TTC549 (cell line): Measurements from ENCODE around the gene HOXD8.

Experiments
- FAIRE-seq: peaks from 2 replicates; lab custom pipeline; 2012; peaks lifted over from hg19 to GRCh38; lab: Jason Lieb, UNC

The HOXD8 gene

DNA sequence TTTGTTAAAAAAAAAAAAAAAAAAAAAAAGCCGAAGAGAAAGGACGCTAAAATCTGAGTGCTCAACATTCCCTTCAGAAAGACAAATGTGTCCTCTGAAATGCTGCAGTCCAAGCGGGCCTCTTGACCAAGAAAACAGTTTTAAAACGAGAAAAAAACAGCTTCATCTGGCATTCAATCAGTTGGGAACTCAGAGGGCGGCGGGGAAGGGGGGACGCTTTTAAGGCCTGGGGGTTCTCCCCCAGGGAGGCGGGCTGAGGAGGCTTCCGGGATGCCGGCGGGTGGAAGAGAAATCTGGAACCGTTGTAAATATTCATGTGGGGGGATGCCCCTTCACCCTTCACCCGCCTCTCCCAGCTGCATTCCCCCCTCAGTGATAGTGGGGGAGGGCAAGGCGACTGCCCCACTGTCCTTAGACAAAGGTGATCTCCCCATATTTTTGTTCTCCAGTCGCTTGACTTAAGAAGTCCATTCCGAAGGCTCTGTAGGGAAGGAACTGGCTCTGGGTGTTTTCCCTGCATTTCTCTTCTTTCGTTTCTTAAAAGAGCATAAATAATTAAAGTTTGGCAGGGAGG lies 25.7 kb upstream of the HOXD8 start:
- no peak for FAIRE-seq

GRCh38 chr2:176104316-176105077 lies 25.0 kb upstream of the HOXD8 start:
- FAIRE-seq: no peak

GRCh38 chr2:176105078-176105729 lies 24.3 kb upstream of the HOXD8 start:
- FAIRE-seq: no peak

- no peak for FAIRE-seq
These were observed 23.6 kb upstream of the HOXD8 start for GRCh38 chr2:176105730-176106580.

DNA sequence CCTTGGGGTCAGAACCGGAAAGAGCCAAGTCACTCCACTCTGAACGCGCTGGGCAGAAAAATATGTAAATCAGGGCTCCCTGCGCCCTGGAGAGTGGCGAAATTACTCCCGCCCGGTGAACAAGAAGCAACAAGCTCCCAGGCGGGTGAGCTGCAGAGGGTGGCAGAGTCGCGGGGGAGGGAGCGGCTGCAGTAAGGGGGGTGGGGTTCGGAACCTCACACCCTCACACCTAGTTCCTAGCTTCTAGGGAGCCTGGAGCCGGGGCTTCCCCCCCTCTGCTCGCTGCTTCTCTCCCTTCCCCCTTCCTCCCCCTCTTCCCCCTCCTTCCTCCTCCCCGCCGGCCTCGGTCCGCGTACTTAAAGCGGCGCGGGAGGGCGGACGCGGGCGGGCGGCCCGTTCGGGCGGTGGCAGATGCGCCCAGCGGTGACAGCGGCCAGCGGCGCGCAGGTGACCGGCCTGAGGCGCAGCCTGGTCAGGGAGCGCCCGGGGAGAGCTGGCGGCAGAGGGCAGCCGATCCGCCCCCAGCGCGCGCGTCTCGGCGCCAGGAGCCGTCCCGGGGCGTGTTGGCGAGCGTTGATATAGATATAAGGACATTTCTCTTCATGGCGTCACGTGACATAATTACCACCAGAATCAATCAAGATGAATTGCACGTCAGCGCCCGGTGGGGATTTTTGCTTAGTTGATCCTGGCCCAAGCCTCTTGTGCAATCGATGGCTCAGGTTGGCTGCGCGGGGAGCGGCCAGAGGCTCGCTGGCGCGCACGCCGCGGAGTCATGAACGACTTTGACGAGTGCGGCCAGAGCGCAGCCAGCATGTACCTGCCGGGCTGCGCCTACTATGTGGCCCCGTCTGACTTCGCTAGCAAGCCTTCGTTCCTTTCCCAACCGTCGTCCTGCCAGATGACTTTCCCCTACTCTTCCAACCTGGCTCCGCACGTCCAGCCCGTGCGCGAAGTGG lies 22.6 kb upstream of the HOXD8 start, which contains the start of gene HOXD11:
Gene HOXD11, plus strand, starts transcription at position 700 of the 959 bp plus-strand sequence. Its CDS starts 76 bp downstream, at position 776.
- FAIRE-seq: no peak

- no peak for FAIRE-seq
These were observed 21.7 kb upstream of the HOXD8 start for GRCh38 chr2:176107731-176108181.

DNA sequence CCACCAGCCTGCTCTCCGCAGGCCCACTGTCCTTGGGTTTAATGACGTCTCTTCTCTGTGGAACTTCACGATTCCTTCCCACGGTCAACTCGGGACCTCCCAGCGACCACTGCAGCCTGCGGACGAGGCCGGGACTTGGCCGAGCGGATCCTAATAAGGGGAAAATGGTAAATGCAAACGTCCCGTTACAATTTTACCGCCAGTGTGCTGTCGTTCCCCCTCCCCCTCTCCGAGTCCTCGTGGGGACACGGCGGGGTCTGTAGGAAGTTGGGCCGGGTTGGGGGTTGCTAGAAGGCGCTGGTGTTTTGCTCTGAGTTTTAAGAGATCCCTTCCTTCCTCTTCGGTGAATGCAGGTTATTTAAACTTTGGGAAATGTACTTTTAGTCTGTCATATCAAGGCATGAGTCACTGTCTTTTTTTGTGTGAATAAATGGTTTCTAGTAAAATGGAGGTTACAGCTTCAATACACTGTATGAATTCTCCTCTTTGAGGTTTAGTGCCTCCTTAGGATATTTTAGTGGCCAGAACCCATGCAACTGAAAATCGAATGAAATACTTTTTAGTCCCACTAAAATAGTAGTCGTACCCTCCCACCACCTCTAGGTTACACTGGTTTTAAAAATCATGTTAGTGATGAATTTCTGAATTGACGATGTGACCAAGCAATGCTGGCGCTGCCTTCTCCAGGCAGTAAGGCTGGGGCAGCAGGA lies 20.2 kb upstream of the HOXD8 start:
- no peak for FAIRE-seq

DNA sequence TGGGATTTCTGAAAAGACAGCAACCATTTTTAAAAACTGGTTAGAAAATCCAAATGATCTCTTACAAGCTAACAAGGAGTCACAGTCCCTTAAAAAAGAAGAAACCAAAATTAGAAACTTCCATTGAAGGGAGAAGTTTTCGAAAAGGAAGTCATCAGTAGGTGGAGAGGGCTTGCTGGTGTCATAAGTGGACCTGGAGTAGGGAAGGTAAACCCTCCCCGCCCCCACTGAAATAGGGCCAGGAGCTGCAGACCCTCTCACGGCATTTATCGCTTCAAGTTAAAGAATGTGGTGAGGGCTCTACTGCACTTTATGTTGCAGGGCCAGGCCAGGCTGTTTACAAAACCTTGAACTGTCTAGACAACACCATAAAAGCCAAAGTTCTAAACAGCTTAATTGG lies 19.6 kb upstream of the HOXD8 start:
- no peak for FAIRE-seq

DNA sequence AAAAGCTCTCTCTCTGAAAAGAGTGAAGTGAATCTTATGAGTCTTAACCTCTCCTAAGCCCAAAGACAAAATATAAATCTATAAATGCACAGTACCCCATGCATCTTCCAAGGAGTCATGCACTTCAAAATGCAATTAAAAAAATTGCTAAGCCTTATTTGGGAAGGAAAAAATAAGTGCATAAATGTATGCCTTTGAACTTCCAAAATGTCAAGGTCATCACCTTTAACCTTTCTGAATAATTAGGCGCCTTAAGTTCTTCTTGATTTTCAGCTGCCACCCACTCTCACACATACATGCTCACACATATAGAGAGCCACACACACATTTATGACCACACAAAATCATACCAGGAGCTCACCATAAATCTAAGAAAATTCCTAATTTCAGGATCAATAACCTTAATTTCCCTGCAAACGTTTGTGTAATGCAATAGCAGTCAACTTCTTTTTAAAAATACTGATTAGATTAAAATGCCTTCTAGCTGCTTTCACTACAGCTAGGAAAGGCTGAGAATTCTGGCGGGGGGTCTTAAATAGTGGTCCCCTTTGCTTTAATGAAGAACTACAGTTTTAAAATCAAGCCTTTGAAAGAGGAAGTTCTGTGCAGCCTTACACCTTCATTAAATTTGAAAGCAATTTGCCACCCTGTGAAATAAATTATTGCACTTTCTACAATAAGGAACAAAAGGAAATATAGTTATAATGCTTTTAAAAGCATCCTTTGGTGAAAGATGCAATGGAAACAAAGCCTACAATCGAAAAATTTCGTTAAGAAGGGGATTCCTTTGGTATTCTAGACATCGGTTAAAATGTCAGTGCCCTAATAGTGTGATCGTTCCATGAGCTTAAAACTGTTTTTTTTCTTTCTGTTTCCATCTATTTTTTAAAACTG lies 18.8 kb upstream of the HOXD8 start:
- no peak for FAIRE-seq

- peak; percentile 77 for FAIRE-seq
These were observed 18.2 kb upstream of the HOXD8 start for GRCh38 chr2:176111309-176111663.

DNA sequence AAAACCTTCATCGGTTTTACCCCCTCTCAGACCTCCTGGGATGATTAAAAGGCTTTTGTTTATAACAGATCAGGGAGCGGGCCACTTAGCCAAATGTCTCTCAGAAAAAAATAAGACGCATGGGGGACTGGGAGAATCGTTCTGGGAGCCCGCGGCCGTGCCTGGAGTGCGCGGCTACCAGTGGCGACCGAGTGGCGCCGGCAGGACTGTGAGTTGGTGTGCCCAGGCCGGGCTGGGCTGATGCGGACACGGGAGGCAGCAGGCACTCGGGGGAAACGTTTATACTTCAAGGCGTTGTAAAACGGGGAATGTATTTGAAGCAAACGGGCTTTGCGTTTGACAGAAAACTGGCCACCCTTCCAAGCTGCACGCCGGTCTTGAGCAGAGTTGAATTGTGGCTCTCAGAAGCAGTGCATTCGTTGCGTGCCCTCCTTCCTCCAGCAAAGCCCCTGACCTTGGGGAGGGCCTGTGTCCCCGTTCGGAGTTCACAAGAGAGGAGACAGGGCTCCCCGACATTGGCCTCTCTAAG lies 17.6 kb upstream of the HOXD8 start:
- no peak for FAIRE-seq

- FAIRE-seq: no peak
These were observed 16.9 kb upstream of the HOXD8 start for GRCh38 chr2:176112375-176113302.

- FAIRE-seq: no peak
These were observed 15.2 kb upstream of the HOXD8 start for GRCh38 chr2:176114120-176114929.

DNA sequence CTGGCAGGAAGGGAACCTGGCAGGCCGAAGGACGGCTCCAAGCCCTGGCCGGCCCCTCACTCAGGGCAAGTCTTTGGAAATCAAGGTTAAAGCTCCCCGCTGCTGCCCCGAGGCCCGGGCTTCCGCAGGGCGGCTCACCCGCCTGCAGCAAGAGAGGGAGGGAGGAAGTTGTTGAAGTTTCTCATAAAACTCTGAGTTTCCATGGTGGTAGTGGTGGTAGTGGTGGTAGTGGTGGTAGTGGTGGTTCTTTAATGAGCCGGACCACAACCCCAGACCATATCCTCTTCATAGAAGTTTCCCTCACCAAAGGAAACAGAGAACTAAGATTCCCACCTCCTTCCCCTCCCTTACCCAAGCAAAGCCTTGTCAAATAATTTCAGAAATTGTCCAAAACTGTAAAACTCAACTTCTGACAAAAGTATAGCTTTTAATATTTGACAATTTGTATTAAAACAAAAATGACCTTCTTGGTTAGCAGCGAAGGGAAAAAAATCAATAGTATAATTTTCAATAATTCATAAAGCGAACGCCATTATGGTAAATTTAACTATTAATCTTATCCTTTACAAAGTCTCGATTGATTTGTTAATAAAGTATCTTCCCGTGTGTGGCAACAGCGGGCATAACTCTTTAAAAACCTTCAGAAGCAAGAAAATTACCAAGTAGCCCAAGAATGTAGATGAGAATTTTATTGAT lies 14.4 kb upstream of the HOXD8 start:
- no peak for FAIRE-seq

DNA sequence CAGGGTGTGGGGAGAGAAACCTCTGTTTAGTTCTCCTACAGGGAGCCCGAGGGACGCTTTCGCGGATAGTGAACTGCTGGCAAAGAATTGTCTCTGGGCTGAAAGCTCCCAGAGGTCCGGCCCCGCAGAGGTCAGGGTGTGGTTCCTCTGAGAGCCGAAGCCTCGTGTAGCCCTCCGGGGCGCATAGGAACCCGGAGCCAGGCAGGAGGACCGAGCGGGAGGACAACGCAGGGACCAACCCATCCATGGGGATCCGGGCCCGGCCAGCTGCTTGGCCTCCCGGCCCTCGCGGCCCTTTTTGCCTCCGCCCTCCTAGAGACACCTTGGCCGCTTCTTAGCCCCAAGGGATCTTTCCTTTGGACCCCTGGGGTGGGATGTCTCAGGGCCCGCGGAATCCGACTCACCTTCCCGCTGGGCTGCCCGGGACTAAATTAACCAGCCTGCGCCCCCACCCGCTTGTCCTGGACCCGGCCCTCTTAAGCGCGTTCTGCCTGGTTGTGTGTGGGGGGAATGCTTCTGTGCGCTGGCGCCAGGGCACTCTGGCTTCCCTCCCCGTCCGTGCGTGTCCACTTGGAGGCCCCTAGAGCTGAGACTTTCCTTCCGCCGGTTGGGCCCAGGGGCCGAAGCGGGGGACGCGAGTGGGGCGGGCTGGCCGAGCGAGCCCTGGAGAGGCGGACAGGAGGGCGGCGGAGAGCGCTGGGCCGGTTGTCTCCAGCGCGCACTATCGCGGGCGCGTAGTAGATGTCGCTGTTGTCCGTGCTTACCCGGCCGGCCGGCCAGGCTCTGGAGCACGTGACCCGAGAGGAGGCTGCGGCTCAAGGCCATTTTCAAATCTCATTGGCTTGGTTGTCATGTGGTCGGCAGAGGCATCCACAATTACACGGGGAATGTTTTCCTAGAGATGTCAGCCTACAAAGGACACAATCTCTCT lies 13.4 kb upstream of the HOXD8 start, which contains the start of gene HOXD10:
Gene HOXD10, plus strand, starts transcription at position 896 of the 931 bp plus-strand sequence. CDS start 56 bp downstream, outside the sequence.
- no peak for FAIRE-seq
